ENCODE measurements around the gene NCMAP. TPM values are rescaled to one million over a fixed set of nuclear protein-coding genes. Genes with fewer than 3 reads are reported as not detected.

Gene NCMAP
- total RNA-seq, 2 experiments from 2014 or later = 0.99 to 1.1 TPM

- CTCF ChIA-PET (ENCODE audit: unreplicated experiment) = interaction anchor here (1.2 to 1.5 kb wide), 2 partner anchors 10 to 21 kb away, joined by 3 to 8 read pairs; no protein-coding TSS in a partner anchor
- Histone ChIP-seq H3K9me2 (ENCODE audit: insufficient read depth, low read length) (no peaks in the 10 kb centered on the region), H3K4me1 (ENCODE audit: insufficient read depth, low read length, poor library complexity, severe bottlenecking) (peaks cover 46% of the 10 kb centered on the region), H3K4me2 (ENCODE audit: low read length) (peak overlapping the region; percentile 81), H3K27ac (ENCODE audit: low read depth, low read length, poor library complexity, severe bottlenecking) (no peak overlapping the region), H2AFZ (ENCODE audit: low read length) (no peak overlapping the region; the same call in 1 of the 2 replicates), H3K79me2 (ENCODE audit: insufficient read depth, low read depth, low read length) (no peaks in the 10 kb centered on the region), H3K4me3 (ENCODE audit: low read depth, low read length, poor library complexity, severe bottlenecking) (no peak overlapping the region), H3K9me3 (ENCODE audit: low read length) (no peaks in the 10 kb centered on the region), H4K20me1 (ENCODE audit: insufficient read depth, low read length) (no peaks in the 10 kb centered on the region), H3K36me3 (ENCODE audit: insufficient read depth, low read length) (no peaks in the 10 kb centered on the region)
- BruUV-seq (replicated peaks) = no TSS peak
- intact Hi-C loops (cut with micrococcal nuclease; ENCODE audit: unreplicated experiment) = no loop called here
- TF ChIP-seq CTCF (conservative IDR thresholded peaks at IDR 0.05; ENCODE audit: low read length) (no peak), EZH2phosphoT487 (IDR thresholded peaks at IDR 0.05; ENCODE audit: borderline replicate concordance, low read depth, low read length) (no peak)
- peak; percentile 60 for DNase-seq (ENCODE audit: low spot score)
- POLR2A ChIA-PET = interaction anchor here (0.8 to 2.7 kb wide), 8 partner anchors 8 to 141 kb away, joined by 3 to 11 read pairs (median 4); no protein-coding TSS in a partner anchor
Observed at GRCh38 chr1:24557711-24558131, 1.8 kb downstream of the NCMAP start.

GRCh38 chr1:24558455-24558854 is 2.6 kb downstream of the NCMAP start:
- intact Hi-C loops (cut with micrococcal nuclease; ENCODE audit: unreplicated experiment) = no loop called here
- H3K27ac ChIP-seq (ENCODE audit: low read depth, low read length, poor library complexity, severe bottlenecking) = no peak overlapping the region
- no peaks in the 10 kb centered on the region for H3K9me3 ChIP-seq (ENCODE audit: low read length)
- no peaks in the 10 kb centered on the region for H3K79me2 ChIP-seq (ENCODE audit: insufficient read depth, low read depth, low read length)
- H4K20me1 ChIP-seq (ENCODE audit: insufficient read depth, low read length) = no peaks in the 10 kb centered on the region
- ChIA-PET CTCF (ENCODE audit: unreplicated experiment) (interaction anchor here (1.2 to 1.5 kb wide), 2 partner anchors 11 to 20 kb away, joined by 3 to 8 read pairs; no protein-coding TSS in a partner anchor), POLR2A (interaction anchor here (0.6 to 2.7 kb wide), 8 partner anchors 9 to 1557 kb away, joined by 3 to 11 read pairs (median 4); no protein-coding TSS in a partner anchor)
- H3K4me3 ChIP-seq (ENCODE audit: low read depth, low read length, poor library complexity, severe bottlenecking) = no peak overlapping the region
- no peak for DNase-seq (ENCODE audit: low spot score)
- H2AFZ ChIP-seq (ENCODE audit: low read length) = no peak overlapping the region; the same call in 1 of the 2 replicates
- no peak for TF ChIP-seq CTCF (conservative IDR thresholded peaks at IDR 0.05; ENCODE audit: low read length)
- TF ChIP-seq EZH2phosphoT487 (IDR thresholded peaks at IDR 0.05; ENCODE audit: borderline replicate concordance, low read depth, low read length) = no peak
- BruUV-seq (replicated peaks) = no TSS peak
- no peaks in the 10 kb centered on the region for H3K36me3 ChIP-seq (ENCODE audit: insufficient read depth, low read length)
- H3K4me1 ChIP-seq (ENCODE audit: insufficient read depth, low read length, poor library complexity, severe bottlenecking) = peaks cover 48% of the 10 kb centered on the region
- peak overlapping the region; percentile 81 for H3K4me2 ChIP-seq (ENCODE audit: low read length)
- no peaks in the 10 kb centered on the region for H3K9me2 ChIP-seq (ENCODE audit: insufficient read depth, low read length)

Data from OCI-LY7 (cell line).